Stimulated activated CD8-positive, alpha-beta memory T cell treated with anti-CD3 and anti-CD28 coated beads, Interleukin-4, amount 100 ng/mL, for 24 hours (primary cell): ENCODE results near the gene USP12.

Source experiments
- DNase-seq: peaks from one replicate; pipeline ENCODE4 v3.0.0-alpha.2; 2020; ENCODE audit warnings: low read depth

The USP12 gene

DNA sequence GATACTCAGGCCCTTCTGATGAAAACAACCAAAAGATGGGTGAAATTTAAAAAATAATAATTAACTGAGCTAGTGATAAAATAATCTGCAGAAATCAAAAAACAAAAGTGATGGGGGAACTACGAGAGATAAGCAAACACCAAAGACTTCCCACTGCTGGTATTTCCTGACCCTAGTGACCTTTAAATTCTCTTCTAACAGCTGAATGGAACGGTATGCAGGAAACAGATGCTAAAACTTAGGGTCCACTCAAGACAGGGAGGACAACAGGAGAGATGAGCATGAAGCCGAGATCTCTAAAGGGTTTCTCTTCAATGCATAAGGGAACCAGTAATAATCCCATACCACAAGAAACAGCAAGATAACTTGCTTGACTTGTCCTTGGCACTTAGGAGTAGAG is 50.8 kb downstream of the USP12 start:
- DNase-seq, result no peak

DNA sequence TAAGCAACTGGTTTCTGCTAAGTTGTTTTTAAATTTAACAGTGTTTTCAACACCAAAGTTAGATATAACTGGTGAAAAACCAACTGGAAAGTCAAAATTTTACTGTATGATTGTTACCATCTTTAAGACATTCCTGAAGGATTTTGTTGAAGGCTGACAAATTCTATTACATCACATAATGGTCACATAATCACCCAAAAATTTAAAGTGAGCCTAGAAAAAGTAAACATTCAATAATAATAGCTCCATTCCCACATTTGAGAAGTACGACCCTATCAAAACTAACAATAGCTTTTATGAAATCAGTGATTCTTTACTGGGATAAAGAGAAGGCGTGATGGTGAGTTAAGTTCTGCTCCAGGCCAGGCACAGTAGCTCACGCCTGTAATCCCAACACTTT is 51.6 kb downstream of the USP12 start:
- no peak for DNase-seq

DNA sequence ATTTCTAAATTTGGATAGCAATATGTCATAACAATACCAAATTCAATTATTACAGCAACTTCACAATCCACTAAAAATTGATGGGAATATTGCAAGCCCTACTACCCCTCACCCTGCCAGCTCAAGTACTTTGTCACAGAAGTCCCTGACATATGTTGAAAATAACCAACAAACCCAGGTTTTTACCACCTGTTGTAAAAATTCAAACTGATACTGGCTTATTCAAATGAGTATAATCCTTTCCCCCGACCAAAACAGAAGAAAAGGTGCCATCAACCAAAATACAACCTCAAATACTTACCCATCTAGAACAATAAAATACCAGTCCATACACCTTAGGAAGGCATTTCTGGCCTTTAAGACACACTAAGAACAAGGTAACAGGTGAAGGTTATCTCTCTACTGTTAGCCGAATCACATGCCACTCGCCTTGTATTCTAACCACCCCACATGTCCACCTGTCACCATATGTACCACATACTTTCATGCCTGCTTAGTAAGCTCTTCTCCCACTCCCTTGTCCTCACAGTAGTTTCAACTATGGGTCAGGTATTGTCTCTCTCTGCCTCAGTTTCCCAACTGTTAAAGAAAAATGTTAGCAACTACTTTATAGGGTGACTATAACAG is 53.1 kb downstream of the USP12 start:
- DNase-seq, result no peak

DNA sequence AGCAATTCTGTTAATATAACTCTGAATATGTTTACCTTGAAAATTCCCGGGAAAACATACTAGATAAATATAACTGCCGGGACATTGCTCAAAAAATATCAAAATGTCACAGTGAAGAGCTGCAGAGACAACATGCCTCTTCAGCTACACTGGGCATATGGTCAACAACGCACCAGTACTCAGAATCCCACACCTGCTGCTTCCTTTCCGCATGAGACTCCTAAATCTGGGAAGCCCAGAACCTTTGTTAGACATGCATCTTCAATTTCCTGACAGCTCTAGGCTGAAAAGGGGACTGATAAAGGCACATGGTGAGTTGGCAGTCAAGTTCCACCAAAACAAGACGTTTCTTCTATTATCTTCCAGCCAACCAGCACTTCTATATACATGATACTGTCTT is 53.7 kb downstream of the USP12 start:
- DNase-seq, result no peak

DNA sequence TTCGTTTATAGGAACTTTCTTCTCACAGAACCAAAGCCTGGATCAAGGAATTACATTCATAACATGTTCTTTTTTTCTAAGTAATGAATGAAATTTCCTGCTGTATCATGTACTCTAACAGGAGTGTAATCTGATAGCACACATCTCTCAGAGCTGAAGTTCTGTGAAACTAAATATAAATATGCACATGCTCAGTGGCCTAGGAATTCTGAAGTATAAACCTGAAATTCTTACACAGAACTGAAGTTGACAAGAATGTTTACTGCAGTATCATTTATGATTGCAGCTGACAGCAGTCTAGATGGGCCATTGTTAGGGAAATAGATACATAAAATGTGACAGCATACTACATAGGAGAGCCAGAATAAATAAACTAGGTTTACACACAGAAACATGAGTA is 54.5 kb downstream of the USP12 start:
- DNase-seq, result no peak

DNA sequence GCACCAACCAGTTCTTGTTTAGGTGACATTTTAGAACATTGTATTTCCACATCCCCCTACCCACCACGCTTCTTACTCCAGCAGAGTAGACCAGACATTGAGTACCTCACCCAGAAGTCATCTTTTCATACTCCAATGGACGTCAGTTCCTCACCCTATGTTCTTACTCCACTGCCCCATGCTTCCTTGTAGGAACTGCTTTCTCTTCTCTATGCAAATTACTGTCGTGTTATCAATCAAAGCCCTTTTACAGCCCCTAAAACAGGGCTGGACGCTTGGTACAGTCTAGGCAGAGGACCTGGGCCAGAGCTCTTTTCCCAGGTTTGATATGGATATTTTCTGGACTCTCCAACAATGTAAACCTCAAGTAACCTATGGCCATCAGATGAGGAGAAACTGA is 58.2 kb downstream of the USP12 start:
- no peak for DNase-seq

DNA sequence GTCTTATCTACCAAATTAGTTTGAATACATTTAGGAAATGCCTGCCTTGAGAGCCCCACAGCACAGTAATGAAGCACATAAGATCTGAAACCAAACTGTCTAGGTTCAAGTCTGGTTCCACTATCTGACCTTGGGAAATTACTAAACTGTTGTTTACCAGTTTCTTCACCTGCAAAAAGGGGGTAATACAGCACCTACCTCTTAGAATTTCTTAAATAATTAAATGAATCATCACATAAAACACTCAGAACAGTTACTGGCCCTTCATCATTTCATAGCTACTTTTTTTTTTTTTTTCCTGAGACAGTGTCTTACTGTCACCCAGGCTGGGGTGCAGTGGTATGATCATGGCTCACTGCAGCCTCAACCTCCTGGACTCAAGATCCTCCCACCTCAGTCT is 59.6 kb downstream of the USP12 start:
- no peak for DNase-seq

DNA sequence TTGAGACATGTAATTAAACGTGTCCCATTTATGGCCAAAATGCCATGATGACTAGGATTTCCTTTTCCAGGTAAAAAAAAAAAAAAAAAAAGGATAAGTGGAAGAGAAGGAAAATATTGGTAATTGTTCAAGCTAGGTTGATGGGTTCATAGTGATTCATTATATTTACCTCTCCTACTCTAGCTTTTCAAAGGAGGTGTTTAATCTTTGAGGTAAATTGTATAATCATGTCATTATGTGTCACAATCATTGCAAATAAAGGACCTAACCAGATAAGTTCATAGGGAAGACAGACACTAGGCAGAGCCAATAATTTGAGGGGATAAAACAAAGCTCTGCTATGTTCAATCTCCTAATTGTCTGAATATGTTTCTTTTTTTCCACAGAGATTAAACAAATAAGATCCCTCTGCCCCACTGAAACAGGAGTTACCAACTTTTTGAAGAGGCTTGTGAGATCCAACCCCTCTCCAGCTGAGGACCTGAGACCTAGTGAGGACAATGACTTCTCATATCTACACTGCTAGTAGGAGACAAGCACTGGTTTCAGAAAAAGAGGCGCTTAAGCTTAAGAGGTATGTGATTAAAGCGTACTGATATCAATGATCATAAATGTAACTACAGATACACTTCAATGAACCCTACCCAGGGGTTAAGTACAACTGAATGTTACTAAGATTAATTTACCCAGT is 61.4 kb downstream of the USP12 start:
- DNase-seq, result no peak

DNA sequence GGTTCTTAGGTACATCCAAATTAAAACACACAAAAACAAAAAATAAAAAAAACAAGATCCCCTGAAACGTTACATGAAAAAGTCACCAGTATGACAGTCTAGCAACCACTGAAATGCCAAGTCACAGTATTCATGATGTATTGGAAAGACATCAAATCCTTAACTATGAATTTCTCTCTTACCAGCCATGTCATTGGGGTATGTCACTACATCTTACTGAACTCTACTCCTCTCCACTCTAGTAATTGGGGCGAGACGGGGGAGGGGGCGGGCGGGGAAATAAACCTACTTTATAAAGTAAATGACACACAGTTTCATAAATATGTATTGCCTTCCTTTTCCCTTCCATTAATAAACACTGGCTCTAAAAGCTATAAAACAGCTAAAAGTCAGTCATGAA is 65.5 kb downstream of the USP12 start:
- no peak for DNase-seq

DNA sequence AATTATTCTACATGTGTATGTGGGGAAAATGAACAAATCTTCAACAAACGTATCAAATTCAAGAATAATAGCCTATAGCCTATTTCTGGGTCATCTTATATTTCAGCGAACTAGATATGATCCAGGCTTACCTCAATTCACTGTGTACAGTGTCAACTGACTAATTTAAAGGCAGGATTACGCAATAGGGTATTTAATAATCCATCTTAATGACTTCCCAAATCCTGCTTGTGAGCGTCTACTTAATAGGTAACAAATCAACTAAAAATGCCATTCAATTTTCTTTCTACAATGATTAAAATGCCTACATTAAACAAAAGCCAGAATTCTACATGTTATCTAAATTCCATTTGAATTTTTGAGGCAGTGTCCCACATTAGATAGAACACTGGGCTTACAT is 67.0 kb downstream of the USP12 start:
- DNase-seq, result no peak

DNA sequence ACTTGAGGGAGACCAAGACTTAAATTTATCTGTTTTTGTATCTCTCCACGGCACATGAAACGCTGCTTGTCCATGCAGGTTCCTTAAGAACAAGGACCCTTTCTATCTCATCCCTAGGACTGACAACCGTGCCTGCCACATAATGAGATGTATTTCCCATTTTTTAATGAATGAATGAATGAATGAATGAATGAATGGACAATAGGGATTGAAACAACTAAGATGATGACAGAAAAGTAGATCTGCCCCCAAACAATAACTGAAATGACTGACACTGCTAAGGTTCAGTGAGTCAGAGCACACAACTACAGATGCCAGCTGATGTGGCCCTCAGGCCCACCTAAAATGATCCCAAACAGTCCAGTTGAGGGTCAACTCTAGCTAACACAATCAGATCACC is 69.8 kb downstream of the USP12 start:
- no peak for DNase-seq

DNA sequence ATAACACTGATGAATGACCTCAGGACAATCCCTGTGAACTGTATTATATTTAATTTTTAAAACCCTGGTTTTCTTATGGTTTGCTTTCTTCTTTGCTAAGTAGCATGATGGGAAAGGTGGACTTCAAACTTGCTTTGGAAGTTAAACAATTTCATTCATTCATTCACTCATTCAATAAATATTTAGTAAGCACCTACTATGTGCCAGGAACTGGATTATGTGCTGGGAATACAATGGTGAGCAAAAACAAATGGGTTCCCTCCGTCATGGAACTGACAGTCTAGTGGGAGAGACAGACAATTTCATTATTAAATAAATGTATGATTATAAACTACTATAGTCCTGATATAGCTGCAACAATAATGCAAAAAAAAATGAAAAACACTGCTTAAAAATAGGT is 70.3 kb downstream of the USP12 start:
- no peak for DNase-seq

DNA sequence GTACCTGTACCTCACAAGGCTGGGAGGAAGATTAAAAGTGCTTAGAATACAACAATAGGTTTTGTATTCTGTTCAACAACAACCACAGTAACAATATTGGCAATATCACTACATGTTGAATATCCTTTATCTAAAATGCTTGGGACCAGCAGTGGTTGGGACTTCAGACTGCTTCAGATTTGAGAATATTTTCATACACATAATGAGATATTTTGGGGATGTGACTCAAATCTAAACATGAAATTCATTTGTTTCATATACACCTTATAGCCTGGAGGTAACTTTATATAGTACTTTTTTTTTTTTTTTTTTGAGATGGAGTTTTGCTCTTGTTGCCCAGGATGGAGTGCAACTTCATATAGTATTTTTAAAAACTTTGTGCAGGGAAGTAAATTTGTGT is 73.9 kb downstream of the USP12 start:
- no peak for DNase-seq

DNA sequence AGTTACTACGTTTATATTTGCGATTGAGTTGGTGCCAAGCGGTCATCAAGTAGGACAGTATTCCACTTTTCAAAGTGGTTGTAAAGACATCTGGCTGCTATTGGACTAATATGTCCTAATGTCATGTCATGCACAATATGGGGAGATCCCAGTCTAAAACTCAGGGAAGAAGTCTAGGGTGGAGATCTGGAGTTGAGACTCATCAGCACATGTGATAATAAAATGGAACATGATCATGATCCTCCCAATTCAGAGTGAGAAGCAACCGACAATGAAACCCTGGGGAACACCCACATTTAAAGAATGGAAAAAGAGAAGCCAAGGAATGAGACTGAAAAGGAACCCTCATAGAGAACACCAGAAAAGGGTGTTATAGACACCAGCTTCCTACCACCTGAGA is 80.2 kb downstream of the USP12 start:
- no peak for DNase-seq

DNA sequence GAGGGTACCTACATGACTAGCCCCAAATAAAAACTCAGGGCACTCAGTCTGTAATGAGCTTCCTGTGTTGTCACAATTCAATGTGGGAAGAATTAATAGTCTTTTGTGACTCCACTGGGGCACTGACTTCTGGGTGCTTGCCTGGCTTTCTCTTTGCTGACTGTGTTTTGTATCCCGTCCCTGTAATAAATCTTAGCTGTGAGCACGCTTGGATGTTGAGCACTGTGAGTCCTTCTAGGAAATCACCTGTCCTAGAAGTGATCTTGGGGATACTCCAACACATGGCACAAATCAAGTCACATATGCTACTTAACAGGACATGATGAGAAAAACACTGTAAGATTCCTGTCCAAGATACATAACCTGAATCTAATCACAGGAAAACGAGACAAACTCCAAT is 83.0 kb downstream of the USP12 start:
- no peak for DNase-seq

DNA sequence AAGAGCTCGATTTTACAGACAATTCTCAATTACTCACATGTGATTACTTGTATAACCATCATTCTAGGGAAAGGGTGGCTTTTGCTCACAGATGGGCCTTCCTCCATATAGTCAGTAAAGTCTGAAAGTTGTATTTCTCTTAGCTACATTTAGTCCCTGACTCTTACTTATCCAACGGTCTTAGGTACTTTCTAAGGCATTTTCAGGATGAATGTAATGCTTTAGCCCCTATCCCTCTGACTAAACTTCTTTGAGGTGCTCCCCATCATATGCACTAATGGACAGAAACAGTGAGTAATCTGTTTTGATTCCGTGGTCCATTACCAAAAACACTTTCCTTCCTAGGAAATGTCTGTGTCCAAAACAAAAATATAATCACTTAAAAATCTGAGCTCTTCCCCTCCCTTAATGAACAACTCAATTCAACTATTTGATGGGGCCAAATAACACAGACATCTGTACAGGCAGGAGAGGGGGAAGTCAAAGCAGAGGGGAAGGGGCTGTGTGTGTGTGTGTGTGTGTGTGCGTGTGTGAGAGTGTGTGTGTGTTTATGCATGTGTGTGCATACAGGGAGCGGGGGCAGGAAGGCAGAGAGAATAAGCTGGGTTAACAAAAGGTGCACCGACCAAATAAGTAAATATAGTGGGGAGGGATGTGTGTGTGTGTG is 84.9 kb downstream of the USP12 start:
- no peak for DNase-seq

DNA sequence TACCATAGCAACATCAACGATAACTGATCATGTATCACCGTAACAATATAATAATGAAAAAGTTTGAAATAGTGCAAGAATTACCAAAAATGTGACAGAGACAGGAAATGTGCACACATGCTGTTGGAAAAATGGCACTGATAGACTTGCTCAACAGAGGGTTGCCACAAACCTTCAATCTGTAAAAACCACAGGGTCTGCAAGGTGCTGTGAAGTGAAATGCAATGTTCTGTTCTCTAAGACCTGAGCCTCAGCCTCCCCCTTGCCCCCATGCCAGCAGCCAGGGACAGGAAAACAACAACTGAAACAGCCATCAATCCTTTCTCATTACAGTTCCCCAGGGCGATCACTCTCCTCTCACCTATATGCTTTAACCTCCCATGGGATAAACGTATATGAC is 88.4 kb downstream of the USP12 start:
- DNase-seq, result no peak

DNA sequence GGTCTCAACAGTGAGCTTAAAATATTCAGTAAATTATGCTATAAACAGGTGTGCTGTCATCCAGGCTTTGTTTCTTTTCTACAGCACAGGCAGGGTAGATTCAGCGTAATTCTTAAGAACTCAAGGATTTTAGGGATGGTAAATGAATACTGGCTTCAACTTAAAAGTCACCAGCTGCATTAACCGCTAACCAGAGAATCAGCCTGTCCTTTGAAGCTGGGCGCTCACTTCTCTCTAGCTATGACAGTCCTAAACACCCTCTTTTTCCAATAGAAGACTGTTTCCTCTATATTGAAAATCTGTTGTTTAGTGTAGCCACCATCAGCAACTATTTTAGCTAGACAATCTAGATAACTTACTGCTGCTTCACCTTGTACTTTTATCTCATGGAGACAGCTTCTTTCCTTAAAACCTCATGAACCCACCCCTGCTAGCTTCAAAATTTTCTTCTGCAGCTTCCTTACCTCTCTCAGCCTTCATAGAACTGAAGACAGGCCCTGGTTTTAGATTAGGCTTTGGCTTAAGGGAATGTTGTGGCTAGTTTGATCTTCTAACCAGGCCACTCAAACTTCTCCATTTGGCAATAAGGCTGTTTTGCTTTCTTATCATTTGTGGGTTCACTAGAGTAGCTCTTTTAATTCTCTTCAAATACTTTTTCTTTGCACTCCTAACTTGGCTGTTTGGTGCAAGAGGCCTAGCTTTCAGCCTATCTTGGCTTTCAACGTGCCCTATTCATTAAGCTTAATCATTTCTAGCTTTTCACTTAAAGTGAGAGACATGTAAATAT is 89.5 kb downstream of the USP12 start:
- DNase-seq, result no peak

DNA sequence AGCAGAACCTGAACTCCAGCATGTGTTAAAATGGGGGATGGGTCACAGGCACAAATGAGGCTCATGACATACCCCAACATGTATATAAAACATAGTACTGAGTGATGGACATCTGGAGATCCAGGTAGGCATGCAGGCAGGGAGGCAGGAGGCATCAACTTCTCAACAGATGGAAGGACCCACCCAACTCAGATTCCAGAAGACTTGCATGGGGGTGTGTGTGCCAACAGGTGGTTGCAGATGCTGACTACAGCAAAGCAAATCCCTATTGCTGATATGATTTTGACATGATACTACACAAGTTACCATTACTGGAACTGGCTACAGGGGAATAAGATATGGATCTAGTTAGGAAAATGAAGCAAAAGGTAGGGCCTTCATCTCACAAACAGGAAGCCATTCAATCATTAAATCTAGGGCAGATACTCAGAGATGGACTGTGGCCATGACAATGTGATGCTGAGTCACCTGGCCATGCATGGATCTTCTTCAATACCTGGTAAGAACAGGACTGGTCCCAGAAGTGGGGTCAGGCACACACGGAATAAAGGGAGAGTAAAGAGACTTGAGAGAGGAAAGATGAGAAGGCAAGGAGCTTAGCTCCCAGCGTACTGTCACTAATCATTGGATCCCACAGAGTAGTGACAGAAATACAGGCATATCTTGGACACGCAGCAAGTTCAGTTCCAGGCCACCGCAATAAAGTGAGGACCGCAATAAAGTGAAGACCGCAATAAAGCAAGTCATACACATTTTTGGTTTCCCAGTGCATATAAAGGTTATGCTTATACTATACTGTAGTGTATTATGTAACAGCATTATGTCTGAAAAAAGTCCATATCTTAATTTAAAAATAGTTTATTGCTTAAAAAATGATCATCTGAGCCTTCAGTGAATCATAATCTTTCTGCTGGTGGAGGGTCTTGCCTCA is 91.3 kb downstream of the USP12 start:
- no peak for DNase-seq

DNA sequence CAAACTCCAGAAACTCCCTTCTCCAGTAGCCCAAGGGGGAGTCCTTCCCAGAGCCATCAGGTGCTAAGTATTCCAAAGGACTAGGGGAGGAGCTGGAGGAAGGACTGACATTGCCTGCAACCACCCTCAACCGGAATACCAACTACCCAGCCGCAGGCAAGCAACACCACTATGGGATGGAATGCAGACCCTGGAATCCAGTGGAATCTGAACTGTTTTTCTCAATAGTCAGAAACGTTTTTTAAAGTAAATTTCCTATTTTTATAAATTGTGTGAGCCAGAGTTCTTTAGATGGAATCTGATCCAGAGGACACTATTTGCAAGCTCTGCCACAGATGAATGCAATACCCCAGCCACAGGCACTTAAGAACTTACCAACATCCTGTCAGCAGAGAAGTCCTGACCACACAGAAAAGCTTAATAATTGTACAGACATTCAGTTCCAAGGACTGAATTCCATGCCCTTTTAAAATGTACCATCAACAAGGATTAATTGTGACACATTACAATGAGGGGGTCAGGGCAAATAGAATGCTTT is 92.1 kb downstream of the USP12 start:
- no peak for DNase-seq

DNA sequence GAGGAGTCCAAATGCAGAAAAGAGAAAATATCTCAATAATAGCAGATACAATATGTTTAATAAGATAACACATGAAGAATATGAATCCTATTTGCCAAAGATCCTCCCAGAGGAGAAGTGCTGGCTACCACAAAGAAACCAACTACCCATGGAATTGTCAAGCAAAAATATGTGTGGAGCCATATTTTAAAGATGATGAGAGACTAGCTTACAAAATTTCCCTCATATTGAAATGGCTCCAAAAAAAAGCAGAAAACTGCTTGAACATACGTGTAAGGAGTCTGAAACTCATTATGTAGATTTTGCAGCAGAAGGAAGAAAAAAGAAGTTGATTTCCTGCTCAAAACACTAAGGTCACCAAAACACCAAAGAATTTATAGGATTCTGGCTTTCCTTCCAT is 94.2 kb downstream of the USP12 start:
- no peak for DNase-seq

DNA sequence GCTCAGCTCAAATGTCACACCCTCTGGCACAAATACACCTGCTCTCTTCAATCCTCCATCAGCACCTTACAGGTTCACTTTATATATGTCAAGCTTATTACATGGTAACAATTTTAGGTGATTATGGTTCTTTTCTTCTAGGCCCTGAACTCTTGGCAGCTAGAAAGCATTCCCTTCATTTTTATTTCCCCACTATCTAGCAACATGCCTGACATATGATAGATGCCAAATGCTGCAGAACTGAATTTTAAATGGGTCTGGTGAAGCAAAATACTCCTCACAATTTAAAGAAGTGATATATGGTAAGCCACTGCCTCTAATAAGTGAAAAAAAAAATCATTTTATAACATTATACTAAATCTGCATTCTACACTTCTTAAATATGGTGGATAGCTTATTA is 95.2 kb downstream of the USP12 start:
- no peak for DNase-seq
